ENCODE results near the gene DIP2C.

The DIP2C gene

GRCh38 chr10:299969-300368 lies 389.5 kb downstream of the DIP2C start:
- no peak overlapping the region for H3K27ac ChIP-seq
- DNase-seq: no peak
- TF ChIP-seq, protein P1, sequence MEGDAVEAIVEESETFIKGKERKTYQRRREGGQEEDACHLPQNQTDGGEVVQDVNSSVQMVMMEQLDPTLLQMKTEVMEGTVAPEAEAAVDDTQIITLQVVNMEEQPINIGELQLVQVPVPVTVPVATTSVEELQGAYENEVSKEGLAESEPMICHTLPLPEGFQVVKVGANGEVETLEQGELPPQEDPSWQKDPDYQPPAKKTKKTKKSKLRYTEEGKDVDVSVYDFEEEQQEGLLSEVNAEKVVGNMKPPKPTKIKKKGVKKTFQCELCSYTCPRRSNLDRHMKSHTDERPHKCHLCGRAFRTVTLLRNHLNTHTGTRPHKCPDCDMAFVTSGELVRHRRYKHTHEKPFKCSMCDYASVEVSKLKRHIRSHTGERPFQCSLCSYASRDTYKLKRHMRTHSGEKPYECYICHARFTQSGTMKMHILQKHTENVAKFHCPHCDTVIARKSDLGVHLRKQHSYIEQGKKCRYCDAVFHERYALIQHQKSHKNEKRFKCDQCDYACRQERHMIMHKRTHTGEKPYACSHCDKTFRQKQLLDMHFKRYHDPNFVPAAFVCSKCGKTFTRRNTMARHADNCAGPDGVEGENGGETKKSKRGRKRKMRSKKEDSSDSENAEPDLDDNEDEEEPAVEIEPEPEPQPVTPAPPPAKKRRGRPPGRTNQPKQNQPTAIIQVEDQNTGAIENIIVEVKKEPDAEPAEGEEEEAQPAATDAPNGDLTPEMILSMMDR (IDR thresholded peaks at IDR 0.05): no peak
- intact Hi-C loops (cut with DNase I; ENCODE audit: low total_unique reads): no loop called here
- peaks cover 7 to 21% (median 17%) of the 10 kb centered on the region in 3 donors for H3K36me3 ChIP-seq
- no peaks in the 10 kb centered on the region for H3K27me3 ChIP-seq
- H3K4me1 ChIP-seq: peaks cover 0 to 17% (median 5%) of the 10 kb centered on the region in 4 donors
- no peaks in the 10 kb centered on the region for H3K9me3 ChIP-seq
- H3K4me3 ChIP-seq: no peak overlapping the region

GRCh38 chr10:299512-299911 lies 390.0 kb downstream of the DIP2C start:
- H3K4me1 ChIP-seq: peaks cover 0 to 17% (median 5%) of the 10 kb centered on the region in 4 donors
- peaks cover 7 to 21% (median 17%) of the 10 kb centered on the region in 3 donors for H3K36me3 ChIP-seq
- DNase-seq: no peak
- no peaks in the 10 kb centered on the region for H3K27me3 ChIP-seq
- intact Hi-C loops (cut with DNase I; ENCODE audit: low total_unique reads): no loop called here
- H3K9me3 ChIP-seq: no peaks in the 10 kb centered on the region
- no peak overlapping the region for H3K27ac ChIP-seq
- TF ChIP-seq, protein P1 (IDR thresholded peaks at IDR 0.05): no peak
- no peak overlapping the region for H3K4me3 ChIP-seq

GRCh38 chr10:298033-298432 lies 391.4 kb downstream of the DIP2C start:
- no peaks in the 10 kb centered on the region for H3K27me3 ChIP-seq
- intact Hi-C loops (cut with DNase I; ENCODE audit: low total_unique reads): no loop called here
- DNase-seq: no peak
- no peak overlapping the region for H3K4me3 ChIP-seq
- TF ChIP-seq, protein P1 (IDR thresholded peaks at IDR 0.05): no peak
- H3K36me3 ChIP-seq: peaks cover 7 to 21% (median 9%) of the 10 kb centered on the region in 3 donors
- peaks cover 0 to 17% (median 5%) of the 10 kb centered on the region in 4 donors for H3K4me1 ChIP-seq
- H3K27ac ChIP-seq: peak overlapping the region; percentile 39 to 48
- no peaks in the 10 kb centered on the region for H3K9me3 ChIP-seq

DNA sequence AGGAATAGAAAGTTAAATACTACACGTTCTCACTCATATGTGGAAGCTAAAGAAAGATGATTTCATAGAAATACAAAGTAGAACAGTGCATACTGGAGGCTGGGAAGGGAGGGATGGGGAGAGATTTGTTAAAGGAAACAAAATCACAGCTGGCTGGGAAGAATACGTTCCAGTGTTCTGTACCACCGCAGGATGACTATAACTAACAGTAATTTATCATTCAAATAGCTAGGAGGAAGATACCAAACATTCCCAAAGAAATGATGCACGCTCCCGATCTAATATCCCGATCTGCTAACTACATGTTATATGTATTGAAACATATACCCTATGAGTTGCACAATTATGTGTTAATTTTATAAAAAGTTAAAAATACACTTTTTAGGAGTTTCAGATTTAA lies 391.9 kb downstream of the DIP2C start:
- intact Hi-C loops (cut with DNase I; ENCODE audit: low total_unique reads): no loop called here
- peaks cover 4 to 25% (median 5%) of the 10 kb centered on the region in 3 donors for H3K36me3 ChIP-seq
- H3K4me3 ChIP-seq: no peak overlapping the region
- TF ChIP-seq, protein P1 (IDR thresholded peaks at IDR 0.05): no peak
- peaks cover 0 to 17% (median 5%) of the 10 kb centered on the region in 4 donors for H3K4me1 ChIP-seq
- no peaks in the 10 kb centered on the region for H3K9me3 ChIP-seq
- H3K27ac ChIP-seq: peak overlapping the region; percentile 39 to 48
- H3K27me3 ChIP-seq: no peaks in the 10 kb centered on the region
- DNase-seq: no peak

GRCh38 chr10:293636-294035 lies 395.8 kb downstream of the DIP2C start:
- TF ChIP-seq, protein P1 (IDR thresholded peaks at IDR 0.05): no peak
- no peak for DNase-seq
- peaks cover 5 to 33% (median 29%) of the 10 kb centered on the region in 3 donors for H3K36me3 ChIP-seq
- peaks cover 0 to 17% (median 5%) of the 10 kb centered on the region in 4 donors for H3K4me1 ChIP-seq
- H3K27me3 ChIP-seq: no peaks in the 10 kb centered on the region
- intact Hi-C loops (cut with DNase I; ENCODE audit: low total_unique reads): no loop called here
- H3K9me3 ChIP-seq: no peaks in the 10 kb centered on the region
- H3K27ac ChIP-seq: no peak overlapping the region
- H3K4me3 ChIP-seq: no peak overlapping the region
